ENCODE data around the gene OR6J1. TPM values are rescaled to one million over a fixed set of nuclear protein-coding genes. Genes with fewer than 3 reads are reported as not detected.

Gene OR6J1
- total and polyA plus RNA-seq, 2 of the 8 experiments (the other 6 are each of a cell fraction or from before 2014, with no cell fraction given): not detected

- CTCF ChIA-PET (ENCODE audit: partially characterized antibody): interaction anchor here (0.7 to 5.2 kb wide), 6 partner anchors 10 to 979 kb away, joined by 3 to 29 read pairs (median 3); no protein-coding TSS in a partner anchor
- no peak overlapping the region for H2AFZ ChIP-seq (ENCODE audit: low read length)
- TF ChIP-seq NANOG (IDR thresholded peaks at IDR 0.05; ENCODE audit: insufficient read depth, low read depth, low read length, poor library complexity, severe bottlenecking) (no peak), BCL11A (IDR thresholded peaks at IDR 0.05; ENCODE audit: low read depth in 2 of 2, low read length in 2 of 2) (no peak), HDAC2 (IDR thresholded peaks at IDR 0.05; ENCODE audit: borderline replicate concordance in 1 of 2, low read depth in 2 of 2, low read length in 2 of 2) (no peak), SIX5 (IDR thresholded peaks at IDR 0.05; ENCODE audit: low read depth, low read length) (no peak), CTBP2 (IDR thresholded peaks at IDR 0.05; ENCODE audit: borderline replicate concordance, insufficient read depth, insufficient read length, low read length) (no peak), TEAD4 (IDR thresholded peaks at IDR 0.05; ENCODE audit: low read depth, low read length) (no peak), RAD21 (IDR thresholded peaks at IDR 0.05 in 1 of 2, conservative IDR thresholded peaks at IDR 0.05 in 1 of 2; ENCODE audit: low read depth in 2 of 2, low read length in 2 of 2) (no peak), POU5F1 (IDR thresholded peaks at IDR 0.05; ENCODE audit: low read depth, low read length) (no peak)
- TF ChIP-seq, protein P1, sequence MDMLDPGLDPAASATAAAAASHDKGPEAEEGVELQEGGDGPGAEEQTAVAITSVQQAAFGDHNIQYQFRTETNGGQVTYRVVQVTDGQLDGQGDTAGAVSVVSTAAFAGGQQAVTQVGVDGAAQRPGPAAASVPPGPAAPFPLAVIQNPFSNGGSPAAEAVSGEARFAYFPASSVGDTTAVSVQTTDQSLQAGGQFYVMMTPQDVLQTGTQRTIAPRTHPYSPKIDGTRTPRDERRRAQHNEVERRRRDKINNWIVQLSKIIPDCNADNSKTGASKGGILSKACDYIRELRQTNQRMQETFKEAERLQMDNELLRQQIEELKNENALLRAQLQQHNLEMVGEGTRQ (IDR thresholded peaks at IDR 0.05; ENCODE audit: low read length): no peak
Measured at GRCh38 chr14:22596354-22596879, 47.7 kb downstream of the OR6J1 start.

More at GRCh38 chr14:22596354-22596879, 47.7 kb downstream of the OR6J1 start:
- Histone ChIP-seq H2AK5ac (ENCODE audit: low read depth, low read length) (no peak overlapping the region), H4K91ac (replicated peaks; ENCODE audit: insufficient read length, low read length) (no peak overlapping the region), H3K79me1 (ENCODE audit: low read depth, low read length) (peaks cover under 1% of the 10 kb centered on the region; the same call in 1 of the 2 replicates), H3K27ac (ENCODE audit: low read depth, low read length) (no peak overlapping the region), H3K4me2 (ENCODE audit: insufficient read depth in 1 of 2, low read depth in 2 of 2, low read length in 2 of 2) (no peak overlapping the region; a peak in 1 of 4 replicates), H4K8ac (ENCODE audit: extremely low read depth, insufficient read depth, low read length) (no peak overlapping the region), H3K23ac (ENCODE audit: insufficient read length) (no peak overlapping the region), H3K36me3 (ENCODE audit: control insufficient read depth in 2 of 4, insufficient read depth in 4 of 4, low read length in 3 of 4) (peaks cover 0 to under 1% (median 0%) of the 10 kb centered on the region in 4 experiments; a peak in 2 of 8 replicates), H4K20me1 (replicated peaks in 1 of 2; ENCODE audit: control insufficient read depth in 1 of 2, insufficient read depth in 2 of 2, low read length in 2 of 2) (peaks cover 0 to 2% of the 10 kb centered on the region in 2 experiments), H3K14ac (ENCODE audit: insufficient read length) (no peak overlapping the region), H3K56ac (replicated peaks; ENCODE audit: insufficient read length, low read depth, low read length) (no peak overlapping the region), H2BK12ac (ENCODE audit: low read depth, low read length) (no peak overlapping the region), H3K9me3 (ENCODE audit: insufficient read depth in 2 of 2, low read depth in 1 of 2, low read length in 1 of 2) (no peaks in the 10 kb centered on the region), H3K9ac (replicated peaks in 1 of 4; ENCODE audit: extremely low read depth in 1 of 4, low read depth in 3 of 4, low read length in 3 of 4) (no peak overlapping the region), H4K5ac (ENCODE audit: insufficient read length, low read depth, low read length) (no peak overlapping the region), H2BK15ac (ENCODE audit: low read length) (no peak overlapping the region), H2BK120ac (replicated peaks; ENCODE audit: low read depth, low read length) (no peak overlapping the region), H2BK5ac (ENCODE audit: low read depth, low read length) (no peak overlapping the region), H2BK20ac (ENCODE audit: low read length) (no peak overlapping the region), H3K27me3 (replicated peaks in 1 of 4; ENCODE audit: control insufficient read depth in 3 of 4, extremely low read depth in 1 of 4, insufficient read depth in 3 of 4, low read length in 3 of 4) (no peaks in the 10 kb centered on the region), H3K18ac (ENCODE audit: extremely low read depth, low read length) (no peak overlapping the region), H3K4me1 (replicated peaks in 1 of 4; ENCODE audit: control insufficient read depth in 3 of 4, insufficient read depth in 4 of 4, low read length in 3 of 4) (peaks cover 2 to 10% (median 6%) of the 10 kb centered on the region in 4 experiments; a peak in 5 of 7 replicates), H3K4ac (replicated peaks; ENCODE audit: insufficient read length, low read depth, low read length) (no peak overlapping the region), H3K23me2 (ENCODE audit: low read depth, low read length) (peaks cover 4% of the 10 kb centered on the region; the same call in 1 of the 2 replicates), H3K79me2 (ENCODE audit: control insufficient read depth in 1 of 2, insufficient read depth in 2 of 2, low read length in 2 of 2) (peaks cover 3 to 17% of the 10 kb centered on the region in 2 experiments), H3K4me3 (ENCODE audit: extremely low read depth in 1 of 4, insufficient read depth in 2 of 4, low read depth in 3 of 4, low read length in 4 of 4) (no peak overlapping the region)
- POLR2A ChIA-PET (ENCODE audit: partially characterized antibody): no interaction called here
- WGBS, 2 experiments (ENCODE audit: extremely low coverage in 1 of 2, insufficient coverage in 1 of 2, insufficient read length in 1 of 2, insufficient replicate concordance in 2 of 2, low coverage in 1 of 2, low lambda C conversion rate in 2 of 2, missing lambda C conversion rate in 1 of 2): 76% methylated on average over 3 of the region's 3 CpGs; no CpG with 5 or more reads in 1 of the 2 experiments
- FAIRE-seq (no peak), DNase-seq (ENCODE audit: low read depth in 1 of 2, low spot score in 2 of 2) (no peak)
